GM12878 (cell line): ENCODE data around the gene DUSP22. TPM values are rescaled to one million over a fixed set of nuclear protein-coding genes. Genes with fewer than 3 reads are reported as not detected.
A peak's percentile ranks its signal among the peaks of the same experiment; 100 is the strongest.

ENCODE experiments used
- ATAC-seq: fragments of 200-7000 bp; cut with Tn5 transposase; 3 replicates; pipeline ENCODE4 v1.9.1; 2020; ENCODE audit warnings: mild to moderate bottlenecking, moderate library complexity
- BruUV-seq: library from RNA; stranded (reverse); fragments of 400-500 nt; replicated peaks from 2 replicates; lab custom pipeline; 2021; lab: Mats Ljungman, UMichigan
- CTCF ChIA-PET: fragments of 300-600 bp; sonication (Branson Sonifier 250); formaldehyde crosslinking; extraction: SDS; loops from one replicate; lab custom pipeline; 2021; ENCODE audit warnings: inconsistent platforms; lab: Yijun Ruan, JAX
- POLR2A ChIA-PET: fragments of 350-600 bp; formaldehyde crosslinking; extraction: SDS; loops from one replicate; lab custom pipeline; 2021; ENCODE audit warnings: inconsistent platforms; lab: Charles Lee
- RAD21 ChIA-PET: fragments of 300-600 bp; sonication (Branson Sonifier 250); formaldehyde crosslinking; loops from one replicate; lab custom pipeline; 2023; ENCODE audit warnings: antibody characterized with exemption; ENCODE audit not compliant: unreplicated experiment; lab: Charles Lee
- SMC1A ChIA-PET: fragments of 300-600 bp; sonication (Branson Sonifier 250); formaldehyde crosslinking; loops from one replicate; lab custom pipeline; 2023; ENCODE audit not compliant: unreplicated experiment, uncharacterized antibody; lab: Charles Lee
- DNase-seq: peaks from one replicate; pipeline ENCODE4 v3.0.0-alpha.2; 2011; ENCODE audit warnings: low read depth, low spot score
- FAIRE-seq: peaks from 3 replicates; lab custom pipeline; 2011; peaks lifted over from hg19 to GRCh38; lab: Jason Lieb, UNC
- H2AFZ ChIP-seq: 2 replicates; pipeline ENCODE4 v1.6.0; 2011; ENCODE audit warnings: low read depth, low read length, control low read depth; ENCODE audit not compliant: control insufficient read depth
- H3K27ac ChIP-seq: 2 replicates; pipeline ENCODE4 v1.5.1; 2011; ENCODE audit warnings: control low read depth; ENCODE audit not compliant: control insufficient read depth, insufficient read depth
- H3K27me3 ChIP-seq, 2 experiments: replicated peaks in 1 of 2; 2 replicates each; pipeline versions ENCODE4 v1.6.0 to v1.6.1; 2011; ENCODE audit warnings: low read length in 1 of 2; ENCODE audit not compliant: control insufficient read depth in 2 of 2, insufficient read depth in 2 of 2
- H3K36me3 ChIP-seq, 2 experiments: 2 replicates each; pipeline ENCODE4 v1.5.1; 2011; ENCODE audit warnings: low read length in 1 of 2; ENCODE audit not compliant: control insufficient read depth in 2 of 2, insufficient read depth in 2 of 2
- H3K4me1 ChIP-seq: 2 replicates; pipeline ENCODE4 v1.6.1; 2011; ENCODE audit warnings: mild to moderate bottlenecking, low read length, moderate library complexity, mixed read lengths; ENCODE audit not compliant: control insufficient read depth, insufficient read depth
- H3K4me2 ChIP-seq: 2 replicates; pipeline ENCODE4 v1.6.0; 2011; ENCODE audit warnings: control low read depth; ENCODE audit not compliant: control insufficient read depth, insufficient read depth
- H3K4me3 ChIP-seq: fragments of 200-600 bp; sonication (generic); 2 replicates; pipeline ENCODE4 v1.5.1; 2016
- H3K79me2 ChIP-seq: 2 replicates; pipeline ENCODE4 v1.6.0; 2011; ENCODE audit warnings: low read length; ENCODE audit not compliant: control insufficient read depth, insufficient read depth
- H3K9ac ChIP-seq: 2 replicates; pipeline ENCODE4 v1.8.0; 2011; ENCODE audit warnings: low read length, control low read depth, mixed read lengths; ENCODE audit not compliant: control insufficient read depth, insufficient read depth
- H3K9me3 ChIP-seq: replicated peaks from 3 replicates; pipeline ENCODE4 v1.5.1; 2011; ENCODE audit warnings: mild to moderate bottlenecking, low read length; ENCODE audit not compliant: control insufficient read depth, insufficient read depth
- H4K20me1 ChIP-seq: 2 replicates; pipeline ENCODE4 v1.6.0; 2011; ENCODE audit not compliant: control insufficient read depth, insufficient read depth
- CEBPB ChIP-seq, 2 experiments: fragments of 150-350 bp in 1 of 2; IDR thresholded peaks; 2 replicates each; pipeline ENCODE4 v1.6.1; 2012 to 2014; ENCODE audit warnings: low read depth in 2 of 2, low read length in 2 of 2, borderline replicate concordance in 1 of 2, inconsistent platforms in 1 of 2
- CREB1 ChIP-seq: IDR thresholded peaks from 2 replicates; pipeline ENCODE4 v1.6.1; 2012; ENCODE audit warnings: low read depth, mild to moderate bottlenecking, inconsistent platforms
- EGR1 ChIP-seq, 2 experiments: IDR thresholded peaks; 1 replicate in 1 of 2; 2 replicates in 1 of 2; pipeline ENCODE4 v1.6.1; 2011 to 2012; ENCODE audit warnings: low read depth in 2 of 2, low read length in 2 of 2, borderline replicate concordance in 1 of 2, mild to moderate bottlenecking in 1 of 2, moderate library complexity in 1 of 2
- KLF5 ChIP-seq: fragments of 450-650 bp; IDR thresholded peaks from 2 replicates; pipeline ENCODE4 v1.6.1; 2014; ENCODE audit warnings: mild to moderate bottlenecking; ENCODE audit not compliant: partially characterized antibody
- TBL1XR1 ChIP-seq: IDR thresholded peaks from 2 replicates; pipeline ENCODE4 v1.6.1; 2012; ENCODE audit warnings: low read depth, low read length, improper control_type of control experiment
- TCF7 ChIP-seq: IDR thresholded peaks from 2 replicates; pipeline ENCODE4 v1.6.1; 2014; ENCODE audit warnings: antibody characterized with exemption, borderline replicate concordance
- WGBS: methylation state at CpG from one replicate; pipeline ENCODE4 v1.1.6; 2016; ENCODE audit warnings: low lambda C conversion rate; ENCODE audit not compliant: insufficient replicate concordance, insufficient coverage; ENCODE audit errors: missing lambda C conversion rate; 5-methylcytosine and 5-hydroxymethylcytosine counted together
- in situ Hi-C: fragments of 300-500 bp; cut with MboI; formaldehyde crosslinking; loops from 9 replicates; pipeline ENCODE4 v1.14.3; 2018; ENCODE audit warnings: mixed read lengths
- intact Hi-C: fragments of 100-400 bp; cut with micrococcal nuclease; formaldehyde crosslinking; loops from one replicate; pipeline ENCODE4 v1.14.2; 2022; ENCODE audit not compliant: unreplicated experiment
- polyA plus RNA-seq, 11 experiments: library from polyadenylated mRNA; depleted of rRNA in 4 of 11; unstranded in 6 of 11; stranded (reverse) in 5 of 11; fragments of >200 nt; fragmentation: Nextera tagmentation in 4 of 11; fragmentation: Illumina TruSeq in 1 of 11; extraction: Ambion mirVana in 4 of 11; extraction: Trizol in 1 of 11; gene quantifications; 1 replicate in 1 of 11; 2 replicates in 10 of 11; pipeline versions ENCODE4 v1.2.1 to v1.2.3, GENCODE V29; 2011 to 2016; ENCODE audit warnings: inconsistent platforms in 2 of 11, missing spikeins in 2 of 11, low read depth in 1 of 11
- total RNA-seq, 4 experiments: library from RNA; depleted of rRNA in 3 of 4; stranded (reverse); fragments of >200 nt in 3 of 4; fragmentation: Illumina TruSeq in 1 of 4; extraction: Trizol in 1 of 4; gene quantifications; 2 replicates each; pipeline versions ENCODE4 v1.2.1 to v1.2.3, GENCODE V29; 2013 to 2021
- TF ChIP-seq, protein P1 (sequence below): IDR thresholded peaks from 2 replicates; pipeline ENCODE4 v1.6.1; 2012; ENCODE audit warnings: low read depth, low read length, improper control_type of control experiment

The DUSP22 gene
- total and polyA plus RNA-seq, 10 of the 15 experiments (the other 5 are each of a cell fraction or from before 2014, with no cell fraction given): 78.9 to 156 (median 107) TPM

GRCh38 chr6:255041-255750, 37.1 kb upstream of the DUSP22 start:
- H2AFZ ChIP-seq: no peak overlapping the region
- no peaks in the 10 kb centered on the region; the same call in 2 of the 3 replicates for H3K9me3 ChIP-seq
- no peaks in the 10 kb centered on the region for H3K79me2 ChIP-seq
- FAIRE-seq: no peak
- in situ Hi-C loops (no loop called here), intact Hi-C loops (no loop called here)
- SMC1A ChIA-PET: interaction anchor here (0.8 to 10.9 kb wide), 8 partner anchors 16 to 61 kb away, joined by 3 to 162 read pairs (median 4); no protein-coding TSS in a partner anchor
- peaks cover 64% of the 10 kb centered on the region for H3K4me1 ChIP-seq
- CTCF ChIA-PET: interaction anchor here (1.2 to 1.3 kb wide), 3 partner anchors 20 to 51 kb away, joined by 3 to 7 read pairs (median 3); no protein-coding TSS in a partner anchor
- RAD21 ChIA-PET: interaction anchor here (1.0 to 9.2 kb wide), 5 partner anchors 19 to 34 kb away, joined by 3 to 73 read pairs (median 6); no protein-coding TSS in a partner anchor
- TF ChIP-seq EGR1 (IDR thresholded peaks at IDR 0.05; ENCODE audit: borderline replicate concordance in 1 of 2, low read depth in 2 of 2, low read length in 2 of 2) (no peak), CEBPB (IDR thresholded peaks at IDR 0.05; ENCODE audit: borderline replicate concordance in 1 of 2, low read depth in 2 of 2, low read length in 2 of 2) (peak in 1 of 2 experiments; percentile 30; a peak in 1 of 4 replicates)
- H3K4me2 ChIP-seq: no peak overlapping the region
- H4K20me1 ChIP-seq: no peaks in the 10 kb centered on the region
- no peak overlapping the region for H3K4me3 ChIP-seq
- no peak overlapping the region for H3K9ac ChIP-seq
- peak overlapping the region; percentile 39 for H3K27ac ChIP-seq
- no peaks in the 10 kb centered on the region for H3K27me3 ChIP-seq
- POLR2A ChIA-PET: interaction anchor here (0.6 to 1.8 kb wide), 3 partner anchors 15 to 31 kb away, joined by 3 to 4 read pairs (median 4); no protein-coding TSS in a partner anchor
- BruUV-seq: no TSS peak
- ATAC-seq: no peak
- 80% methylated on average over 9 of the region's 9 CpGs for WGBS
- no peak for DNase-seq
- H3K36me3 ChIP-seq: no peaks in the 10 kb centered on the region

- H3K9ac ChIP-seq: no peak overlapping the region
- peak overlapping the region; percentile 53; the same call in 1 of the 2 replicates for H3K27ac ChIP-seq
- in situ Hi-C loops (no loop called here), intact Hi-C loops (no loop called here)
- SMC1A ChIA-PET: interaction anchor here (0.8 to 10.9 kb wide), 10 partner anchors 16 to 62 kb away, joined by 3 to 162 read pairs (median 4); no protein-coding TSS in a partner anchor
- peak overlapping the region; percentile 31; the same call in 1 of the 2 replicates for H2AFZ ChIP-seq
- no peaks in the 10 kb centered on the region; the same call in 2 of the 3 replicates for H3K9me3 ChIP-seq
- BruUV-seq: no TSS peak
- H4K20me1 ChIP-seq: no peaks in the 10 kb centered on the region
- no peak overlapping the region for H3K4me3 ChIP-seq
- POLR2A ChIA-PET: interaction anchor here (0.6 to 1.8 kb wide), 4 partner anchors 15 to 41 kb away, joined by 3 to 4 read pairs (median 4); no protein-coding TSS in a partner anchor
- no peaks in the 10 kb centered on the region for H3K36me3 ChIP-seq
- peaks cover 68% of the 10 kb centered on the region for H3K4me1 ChIP-seq
- CTCF ChIA-PET: interaction anchor here (1.2 to 1.3 kb wide), 3 partner anchors 21 to 50 kb away, joined by 3 to 7 read pairs (median 3); no protein-coding TSS in a partner anchor
- 60% methylated on average over 8 of the region's 8 CpGs for WGBS
- no peak overlapping the region for H3K4me2 ChIP-seq
- H3K79me2 ChIP-seq: no peaks in the 10 kb centered on the region
- FAIRE-seq (no peak), ATAC-seq (no peak), DNase-seq (no peak)
- RAD21 ChIA-PET: interaction anchor here (0.7 to 9.2 kb wide), 7 partner anchors 20 to 52 kb away, joined by 3 to 73 read pairs (median 4); no protein-coding TSS in a partner anchor
- no peaks in the 10 kb centered on the region for H3K27me3 ChIP-seq
- TF ChIP-seq CREB1: peak; percentile 74
- TF ChIP-seq, protein P1, sequence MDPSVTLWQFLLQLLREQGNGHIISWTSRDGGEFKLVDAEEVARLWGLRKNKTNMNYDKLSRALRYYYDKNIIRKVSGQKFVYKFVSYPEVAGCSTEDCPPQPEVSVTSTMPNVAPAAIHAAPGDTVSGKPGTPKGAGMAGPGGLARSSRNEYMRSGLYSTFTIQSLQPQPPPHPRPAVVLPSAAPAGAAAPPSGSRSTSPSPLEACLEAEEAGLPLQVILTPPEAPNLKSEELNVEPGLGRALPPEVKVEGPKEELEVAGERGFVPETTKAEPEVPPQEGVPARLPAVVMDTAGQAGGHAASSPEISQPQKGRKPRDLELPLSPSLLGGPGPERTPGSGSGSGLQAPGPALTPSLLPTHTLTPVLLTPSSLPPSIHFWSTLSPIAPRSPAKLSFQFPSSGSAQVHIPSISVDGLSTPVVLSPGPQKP: no peak
- no peak for TF ChIP-seq KLF5
- TF ChIP-seq TCF7: peak; percentile 33; the same call in 1 of the 2 replicates
- TF ChIP-seq TBL1XR1: no peak
These were observed 36.6 kb upstream of the DUSP22 start for GRCh38 chr6:255751-256083.
